ACHN (cell line): ENCODE measurements around the gene MTFMT.

Experiments used
- DNase-seq: peaks from one replicate; pipeline ENCODE4 v3.0.0-alpha.2; 2015
- in situ Hi-C: cut with HindIII; loops from 2 replicates; pipeline ENCODE4 v1.10.0; 2017; ENCODE audit warnings: low sequenced_read_pairs, low pct_ligation_motif_present, low pct_unique_long_range_greater_than_20kb

MTFMT gene

GRCh38 chr15:65062726-65063125 is 33.3 kb upstream of the MTFMT start:
- DNase-seq = no peak
- in situ Hi-C loops = no loop called here

- in situ Hi-C loops = no loop called here
- no peak for DNase-seq
Observed at GRCh38 chr15:65062061-65062460, 32.6 kb upstream of the MTFMT start.

GRCh38 chr15:65060641-65061397 is 31.4 kb upstream of the MTFMT start:
- in situ Hi-C loops = no loop called here
- DNase-seq = no peak

GRCh38 chr15:65059931-65060596 is 30.6 kb upstream of the MTFMT start:
- in situ Hi-C loops = no loop called here
- DNase-seq = no peak

GRCh38 chr15:65059369-65059750 is 29.9 kb upstream of the MTFMT start:
- in situ Hi-C loops = no loop called here

GRCh38 chr15:65058394-65059368 is 29.2 kb upstream of the MTFMT start:
- in situ Hi-C loops = no loop called here
- DNase-seq = no peak

More at GRCh38 chr15:65059369-65059750, 29.9 kb upstream of the MTFMT start:
- DNase-seq = no peak

GRCh38 chr15:65057549-65057940 is 28.1 kb upstream of the MTFMT start:
- in situ Hi-C loops = no loop called here
- DNase-seq = no peak

GRCh38 chr15:65056868-65057548 is 27.6 kb upstream of the MTFMT start:
- in situ Hi-C loops = no loop called here
- DNase-seq = peak; percentile 90

- in situ Hi-C loops = no loop called here
- no peak for DNase-seq
Observed at GRCh38 chr15:65056106-65056505, 26.7 kb upstream of the MTFMT start.

- in situ Hi-C loops = no loop called here
- peak; percentile 66 for DNase-seq
Observed at GRCh38 chr15:65055201-65055870, 25.9 kb upstream of the MTFMT start.

- DNase-seq = peak; percentile 66
Observed at GRCh38 chr15:65054333-65055200, 25.1 kb upstream of the MTFMT start.

GRCh38 chr15:65052956-65053355 is 23.5 kb upstream of the MTFMT start:
- in situ Hi-C loops = no loop called here
- DNase-seq = no peak

More at GRCh38 chr15:65054333-65055200, 25.1 kb upstream of the MTFMT start:
- in situ Hi-C loops = no loop called here

GRCh38 chr15:65051266-65051665 is 21.8 kb upstream of the MTFMT start:
- in situ Hi-C loops = no loop called here
- no peak for DNase-seq

- no peak for DNase-seq
- in situ Hi-C loops = no loop called here
Observed at GRCh38 chr15:65050270-65050669, 20.8 kb upstream of the MTFMT start.

GRCh38 chr15:65049418-65049840 is 20.0 kb upstream of the MTFMT start:
- DNase-seq = peak; percentile 88
- in situ Hi-C loops = no loop called here

- in situ Hi-C loops = no loop called here
- no peak for DNase-seq
Observed at GRCh38 chr15:65048241-65048640, 18.8 kb upstream of the MTFMT start.
